A673 (cell line): ENCODE results near the gene CDC42BPA. TPM values are rescaled to one million over a fixed set of nuclear protein-coding genes. Genes with fewer than 3 reads are reported as not detected.

ENCODE experiments used
- BruUV-seq: library from RNA; stranded (reverse); fragments of 400-500 nt; replicated peaks from 2 replicates; lab custom pipeline; 2021; lab: Mats Ljungman, UMichigan
- CTCF ChIA-PET: fragments of 300-600 bp; sonication (Branson Sonifier 250); formaldehyde crosslinking; loops from one replicate; lab custom pipeline; 2022; ENCODE audit warnings: antibody characterized with exemption; lab: Charles Lee
- POLR2A ChIA-PET: fragments of 300-600 bp; sonication (Branson Sonifier 250); formaldehyde crosslinking; loops from one replicate; lab custom pipeline; 2022; ENCODE audit warnings: antibody characterized with exemption; ENCODE audit not compliant: low non-redundant PET; lab: Charles Lee
- DNase-seq: peaks from one replicate; pipeline ENCODE4 v3.0.0-alpha.2; 2015; ENCODE audit warnings: low spot score
- H3K27ac ChIP-seq: fragments of 200-600 bp; sonication (generic); 2 replicates; pipeline ENCODE4 v1.5.1; 2016; ENCODE audit warnings: mixed run types, low read depth, mild to moderate bottlenecking, mixed read lengths, antibody characterized with exemption, low read length; ENCODE audit not compliant: poor library complexity, severe bottlenecking
- H3K27me3 ChIP-seq: fragments of 200-600 bp; sonication (generic); replicated peaks from 2 replicates; pipeline ENCODE4 v1.6.1; 2017; ENCODE audit warnings: mixed run types, low read depth, mild to moderate bottlenecking, mixed read lengths, antibody characterized with exemption, low read length; ENCODE audit not compliant: insufficient read depth, poor library complexity
- H3K36me3 ChIP-seq: fragments of 200-600 bp; sonication (generic); 2 replicates; pipeline ENCODE4 v1.6.1; 2016; ENCODE audit warnings: mixed run types, mild to moderate bottlenecking, mixed read lengths, antibody characterized with exemption, low read length; ENCODE audit not compliant: insufficient read depth, poor library complexity, severe bottlenecking
- H3K4me1 ChIP-seq: fragments of 200-600 bp; sonication (generic); 2 replicates; pipeline ENCODE4 v1.6.1; 2017; ENCODE audit warnings: mixed run types, mild to moderate bottlenecking, mixed read lengths, antibody characterized with exemption, low read length; ENCODE audit not compliant: insufficient read depth, poor library complexity, severe bottlenecking
- H3K4me3 ChIP-seq: fragments of 200-600 bp; sonication (generic); 2 replicates; pipeline ENCODE4 v1.5.1; 2016; ENCODE audit warnings: low read depth, mixed run types, mild to moderate bottlenecking, mixed read lengths, low read length; ENCODE audit not compliant: poor library complexity, severe bottlenecking
- H3K9me3 ChIP-seq: fragments of 200-600 bp; sonication (generic); 2 replicates; pipeline ENCODE4 v1.6.1; 2016; ENCODE audit warnings: mixed run types, low read depth, mild to moderate bottlenecking, mixed read lengths, antibody characterized with exemption, low read length; ENCODE audit not compliant: poor library complexity, severe bottlenecking
- EZH2 ChIP-seq: fragments of 200-600 bp; sonication (generic); IDR thresholded peaks from 2 replicates; pipeline ENCODE4 v1.6.1; 2017; ENCODE audit warnings: borderline replicate concordance, low read depth, mild to moderate bottlenecking, mixed read lengths, antibody characterized with exemption, low read length; ENCODE audit not compliant: poor library complexity, severe bottlenecking
- intact Hi-C: fragments of 100-400 bp; cut with micrococcal nuclease; formaldehyde crosslinking; loops from one replicate; pipeline ENCODE4 v1.10.0; 2022; ENCODE audit not compliant: unreplicated experiment
- total RNA-seq: library from RNA; stranded (reverse); gene quantifications from 2 replicates; pipeline ENCODE4 v1.2.3, GENCODE V29; 2021
- TF ChIP-seq, protein P1 (sequence below): fragments of 300-800, 200-600 bp; sonication (generic); conservative IDR thresholded peaks from 2 replicates; pipeline ENCODE4 v1.5.1; 2017; ENCODE audit warnings: low read depth, mild to moderate bottlenecking, antibody characterized with exemption, low read length, moderate library complexity, mixed read lengths

Gene CDC42BPA
- total RNA-seq, 1 experiment from 2014 or later, result 21.7 TPM

DNA sequence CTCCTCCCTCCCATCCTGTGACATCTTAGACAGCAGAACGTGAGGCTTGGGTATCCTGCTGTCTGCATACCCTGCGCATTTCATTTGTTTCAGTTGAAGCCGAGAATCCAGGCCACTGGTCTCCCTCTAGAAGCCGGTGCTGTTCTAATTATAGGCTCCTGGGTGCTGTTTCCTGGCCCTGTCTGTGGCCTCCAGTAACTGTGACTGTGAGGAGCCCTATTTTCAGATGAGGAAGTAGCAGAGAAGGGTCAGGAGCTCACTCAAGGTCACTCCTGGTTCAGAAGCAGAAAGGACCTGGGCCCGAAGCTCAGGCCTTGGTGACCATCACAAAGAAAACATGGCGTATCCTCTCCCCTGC lies 354.2 kb downstream of the CDC42BPA start:
- Histone ChIP-seq H3K27ac (no peak overlapping the region), H3K4me1 (no peaks in the 10 kb centered on the region), H3K36me3 (no peaks in the 10 kb centered on the region), H3K4me3 (no peak overlapping the region), H3K27me3 (no peaks in the 10 kb centered on the region), H3K9me3 (no peaks in the 10 kb centered on the region)
- BruUV-seq, result no TSS peak
- ChIA-PET POLR2A (interaction anchor here (0.5 kb wide), 1 partner anchor 468 kb away, joined by 3 read pairs; no protein-coding TSS in a partner anchor), CTCF (no interaction called here)
- TF ChIP-seq, protein P1, sequence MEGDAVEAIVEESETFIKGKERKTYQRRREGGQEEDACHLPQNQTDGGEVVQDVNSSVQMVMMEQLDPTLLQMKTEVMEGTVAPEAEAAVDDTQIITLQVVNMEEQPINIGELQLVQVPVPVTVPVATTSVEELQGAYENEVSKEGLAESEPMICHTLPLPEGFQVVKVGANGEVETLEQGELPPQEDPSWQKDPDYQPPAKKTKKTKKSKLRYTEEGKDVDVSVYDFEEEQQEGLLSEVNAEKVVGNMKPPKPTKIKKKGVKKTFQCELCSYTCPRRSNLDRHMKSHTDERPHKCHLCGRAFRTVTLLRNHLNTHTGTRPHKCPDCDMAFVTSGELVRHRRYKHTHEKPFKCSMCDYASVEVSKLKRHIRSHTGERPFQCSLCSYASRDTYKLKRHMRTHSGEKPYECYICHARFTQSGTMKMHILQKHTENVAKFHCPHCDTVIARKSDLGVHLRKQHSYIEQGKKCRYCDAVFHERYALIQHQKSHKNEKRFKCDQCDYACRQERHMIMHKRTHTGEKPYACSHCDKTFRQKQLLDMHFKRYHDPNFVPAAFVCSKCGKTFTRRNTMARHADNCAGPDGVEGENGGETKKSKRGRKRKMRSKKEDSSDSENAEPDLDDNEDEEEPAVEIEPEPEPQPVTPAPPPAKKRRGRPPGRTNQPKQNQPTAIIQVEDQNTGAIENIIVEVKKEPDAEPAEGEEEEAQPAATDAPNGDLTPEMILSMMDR, result no peak
- TF ChIP-seq EZH2, result no peak
- intact Hi-C loops, result no loop called here
- no peak for DNase-seq

DNA sequence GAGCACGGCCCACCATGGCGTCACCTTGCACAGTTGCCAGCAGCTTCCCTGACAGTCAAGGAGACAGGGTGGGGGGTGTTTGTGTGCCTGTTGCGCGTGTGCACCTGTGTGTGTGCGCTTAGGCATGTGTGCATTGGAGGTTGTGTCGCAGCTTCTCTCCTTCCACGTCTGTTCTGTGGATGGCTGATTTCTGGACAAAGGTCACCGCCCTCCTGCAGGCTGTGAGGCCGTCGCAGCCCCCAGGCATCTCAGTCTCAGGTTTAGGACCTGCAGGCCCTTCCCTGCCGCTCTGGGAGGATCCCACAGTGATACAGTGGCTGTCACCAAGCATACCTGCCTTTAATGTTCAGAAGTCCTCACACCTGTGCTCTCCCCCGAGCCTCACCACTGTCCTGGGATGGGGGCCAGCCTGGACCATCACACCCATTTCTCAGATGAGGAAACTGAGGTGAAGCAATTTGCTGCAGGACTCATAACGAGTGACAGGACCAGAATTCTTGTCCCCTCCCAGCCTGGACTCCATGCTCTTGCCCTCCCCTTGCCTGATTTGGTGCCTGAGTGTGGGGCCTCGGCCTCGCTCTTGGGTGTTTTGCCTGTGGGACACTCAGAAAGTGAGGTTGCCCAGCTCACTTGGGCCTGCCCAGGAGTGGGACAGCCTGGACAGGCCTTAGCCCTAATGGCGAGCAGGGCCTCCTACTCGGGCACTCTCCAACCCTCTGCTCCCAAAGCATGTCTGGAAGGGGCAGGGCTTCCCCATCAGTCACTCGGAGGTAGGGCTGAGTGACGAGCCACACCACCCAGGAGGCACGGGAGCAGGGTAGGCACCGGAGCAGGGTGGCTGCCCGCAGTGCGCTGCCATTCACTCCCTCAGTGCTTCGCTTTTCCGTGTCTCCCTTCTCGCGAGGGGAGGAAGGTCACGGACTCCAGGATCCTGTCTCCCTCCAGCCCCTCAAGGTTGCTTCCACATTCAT lies 355.6 kb downstream of the CDC42BPA start:
- CTCF ChIA-PET, result interaction anchor here (0.5 kb wide), 1 partner anchor 662 kb away, joined by 3 read pairs; no protein-coding TSS in a partner anchor
- no peak for TF ChIP-seq EZH2
- TF ChIP-seq, protein P1, result no peak
- POLR2A ChIA-PET, result no interaction called here

DNA sequence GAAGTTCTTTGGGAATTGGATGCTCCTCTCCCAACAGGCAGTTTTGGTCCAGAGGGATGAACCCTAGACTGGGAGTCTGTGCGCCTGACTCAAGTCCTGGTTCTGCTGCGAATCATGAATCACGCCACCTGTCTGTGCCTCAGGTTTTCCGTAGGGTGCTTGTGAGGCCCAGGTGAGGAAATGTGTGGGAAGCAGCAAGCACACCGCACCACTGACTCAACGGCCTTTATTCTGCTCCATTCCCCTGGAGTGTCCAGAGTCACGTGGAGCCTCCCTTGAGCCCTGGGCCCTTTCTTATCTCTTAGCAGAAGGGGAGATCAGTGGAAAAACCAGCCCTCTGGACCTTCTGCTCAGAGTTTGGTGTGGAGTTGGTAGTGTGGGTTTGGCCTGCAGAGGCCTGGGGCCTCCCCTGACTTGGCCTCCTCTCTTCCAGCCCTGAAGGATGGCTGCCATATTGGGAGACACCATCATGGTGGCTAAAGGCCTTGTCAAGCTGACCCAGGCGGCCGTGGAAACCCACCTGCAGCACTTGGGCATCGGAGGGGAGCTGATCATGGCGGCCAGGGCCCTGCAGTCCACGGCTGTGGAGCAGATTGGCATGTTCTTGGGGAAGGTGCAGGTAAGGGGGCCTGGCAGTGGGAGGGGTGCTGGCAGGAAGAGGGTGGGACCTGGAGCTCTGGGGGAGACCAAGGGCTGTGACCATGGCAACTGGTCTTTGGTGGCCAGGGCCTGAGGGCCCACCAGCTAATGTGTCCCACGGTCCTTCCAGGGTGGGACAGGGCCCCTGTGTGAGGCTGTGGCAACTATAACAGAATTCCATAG lies 357.1 kb downstream of the CDC42BPA start:
- ChIA-PET CTCF (no interaction called here), POLR2A (no interaction called here)
- H3K4me1 ChIP-seq, result no peaks in the 10 kb centered on the region
- no TSS peak for BruUV-seq
- H3K36me3 ChIP-seq, result no peaks in the 10 kb centered on the region
- no peak overlapping the region for H3K27ac ChIP-seq
- intact Hi-C loops, result no loop called here
- no peak overlapping the region for H3K4me3 ChIP-seq
- no peak for DNase-seq
- no peaks in the 10 kb centered on the region for H3K27me3 ChIP-seq
- TF ChIP-seq, protein P1, result no peak
- no peak for TF ChIP-seq EZH2
- H3K9me3 ChIP-seq, result no peaks in the 10 kb centered on the region

More for the DNA sequence above, 355.6 kb downstream of the CDC42BPA start:
- no TSS peak for BruUV-seq
- H3K4me3 ChIP-seq, result no peak overlapping the region
- H3K27ac ChIP-seq, result no peak overlapping the region
- no peaks in the 10 kb centered on the region for H3K27me3 ChIP-seq
- H3K4me1 ChIP-seq, result no peaks in the 10 kb centered on the region
- H3K9me3 ChIP-seq, result no peaks in the 10 kb centered on the region
- intact Hi-C loops, result no loop called here
- DNase-seq, result no peak
- H3K36me3 ChIP-seq, result no peaks in the 10 kb centered on the region
